Measurements from ENCODE around the gene DYRK1B. TPM values are rescaled to one million over a fixed set of nuclear protein-coding genes. Genes with fewer than 3 reads are reported as not detected.

The DYRK1B gene
- total and polyA plus RNA-seq, 3 experiments from 2014 or later = 7.9 to 15.3 (median 9.1) TPM

DNA sequence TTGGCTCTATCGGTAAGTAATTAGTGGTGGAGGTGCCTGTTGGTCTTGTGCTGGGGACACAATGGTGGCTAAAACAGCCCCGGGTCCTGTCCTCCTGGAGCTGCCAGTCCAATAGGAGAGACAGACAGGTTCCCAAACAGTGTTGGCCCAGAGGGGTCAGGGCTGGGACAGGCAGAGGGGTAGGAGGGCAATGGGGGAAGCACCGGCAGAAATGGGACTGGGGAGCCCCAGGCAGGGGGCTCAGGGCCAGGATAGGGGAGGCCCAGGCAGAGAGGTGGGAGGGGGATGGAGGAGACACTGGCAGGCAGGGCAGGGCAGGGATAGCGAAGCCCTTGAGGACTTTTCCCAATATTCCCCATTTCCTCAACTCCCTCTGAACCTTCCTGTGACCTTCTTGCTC is 14.4 kb upstream of the DYRK1B start:
- CTCF ChIA-PET = no interaction called here

GRCh38 chr19:39847525-39847924 is 13.6 kb upstream of the DYRK1B start:
- ChIA-PET CTCF (interaction anchor here (6.4 kb wide), 1 partner anchor 122 kb away, joined by 45 read pairs; the partner anchor contains the start of gene PSMC4), POLR2A (interaction anchor here (2.9 kb wide), 1 partner anchor 14 kb away, joined by 20 read pairs; the partner anchor contains the start of gene DYRK1B)
- H3K4me3 Mint-ChIP-seq = peak overlapping the region in 5 of 7 donors; percentile 32 to 93 (median 79)
- Histone ChIP-seq H3K9me3 (ENCODE audit: low read length) (no peaks in the 10 kb centered on the region), H3K36me3 (ENCODE audit: insufficient read depth, low read length) (no peaks in the 10 kb centered on the region), H3K27me3 (ENCODE audit: insufficient read depth, low read length, poor library complexity, severe bottlenecking) (no peaks in the 10 kb centered on the region), H3K4me1 (ENCODE audit: insufficient read depth, low read length) (peaks cover 38% of the 10 kb centered on the region), H3K27ac (ENCODE audit: low read depth, low read length) (no peak overlapping the region), H3K4me3 (ENCODE audit: low read length) (no peak overlapping the region)
- H3K27ac Mint-ChIP-seq = peak overlapping the region in 4 of 8 donors; percentile 47 to 98 (median 96)
- peaks cover 0 to 4% (median 2%) of the 10 kb centered on the region in 3 donors for H3K36me3 Mint-ChIP-seq
- DNase-seq = no peak
- H3K4me1 Mint-ChIP-seq = peaks cover 38 to 46% (median 42%) of the 10 kb centered on the region in 3 donors
- peaks cover 0 to 4% of the 10 kb centered on the region in 2 donors for H3K27me3 Mint-ChIP-seq
- no peaks in the 10 kb centered on the region for H3K9me3 Mint-ChIP-seq

More for the DNA sequence above, 14.4 kb upstream of the DYRK1B start:
- Histone ChIP-seq H3K36me3 (ENCODE audit: insufficient read depth, low read length) (no peaks in the 10 kb centered on the region), H3K4me3 (ENCODE audit: low read length) (no peak overlapping the region), H3K27ac (ENCODE audit: low read depth, low read length) (no peak overlapping the region), H3K27me3 (ENCODE audit: insufficient read depth, low read length, poor library complexity, severe bottlenecking) (no peaks in the 10 kb centered on the region), H3K4me1 (ENCODE audit: insufficient read depth, low read length) (peaks cover 29% of the 10 kb centered on the region), H3K9me3 (ENCODE audit: low read length) (no peaks in the 10 kb centered on the region)
- H3K36me3 Mint-ChIP-seq = peaks cover 0 to 4% (median 2%) of the 10 kb centered on the region in 3 donors
- H3K9me3 Mint-ChIP-seq = no peaks in the 10 kb centered on the region
- peak overlapping the region in 1 of 8 donors; percentile 42 for H3K27ac Mint-ChIP-seq
- peaks cover 31 to 37% (median 35%) of the 10 kb centered on the region in 3 donors for H3K4me1 Mint-ChIP-seq
- no peak for DNase-seq
- peak overlapping the region in 1 of 7 donors; percentile 71 for H3K4me3 Mint-ChIP-seq
- peaks cover 0 to 8% of the 10 kb centered on the region in 2 donors for H3K27me3 Mint-ChIP-seq
- POLR2A ChIA-PET = no interaction called here

DNA sequence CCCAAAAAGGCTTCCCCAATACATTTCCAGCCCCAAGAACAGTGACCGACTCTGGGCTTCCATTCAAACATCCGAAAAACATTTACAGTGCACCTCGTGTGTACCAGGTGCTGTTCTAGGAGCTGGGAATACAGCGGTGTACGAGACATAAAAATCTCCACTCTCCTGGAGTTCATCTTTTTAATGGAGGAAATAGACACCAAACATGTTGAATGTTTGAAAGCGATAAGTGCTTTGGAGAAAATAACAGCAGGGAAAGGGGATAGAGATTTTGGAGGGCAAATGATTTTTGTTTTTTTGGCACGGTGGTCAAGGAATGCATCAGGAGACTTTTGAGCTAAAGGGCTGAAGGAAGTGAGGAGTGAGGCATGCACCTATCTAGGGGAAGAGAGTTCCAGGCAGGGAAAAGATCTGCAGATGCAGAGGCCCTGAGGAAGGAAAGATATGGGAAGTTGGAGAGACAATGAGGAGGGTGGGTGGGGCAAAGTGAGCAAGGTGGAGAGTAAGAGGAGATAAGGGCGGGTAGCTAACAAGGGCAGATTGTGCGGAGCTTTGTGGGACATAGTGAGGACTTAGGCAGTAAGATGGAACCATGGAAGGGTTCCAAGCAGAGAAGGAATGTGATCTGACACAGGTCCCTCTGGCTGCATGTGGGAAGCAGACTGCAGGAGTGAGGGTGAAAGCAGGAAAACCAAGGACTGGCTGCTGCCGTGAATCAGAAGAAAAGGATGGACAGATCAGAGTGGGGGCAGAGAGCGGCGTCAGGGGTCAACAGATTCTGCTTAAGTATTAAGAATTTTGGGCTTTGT is 12.9 kb upstream of the DYRK1B start:
- Mint-ChIP-seq H3K27ac (peak overlapping the region; percentile 93 to 99 (median 96)), H3K36me3 (peaks cover 0 to 4% (median 2%) of the 10 kb centered on the region in 3 donors), H3K9me3 (no peaks in the 10 kb centered on the region), H3K4me3 (peak overlapping the region; percentile 79 to 94 (median 90)), H3K27me3 (peaks cover 0 to 4% of the 10 kb centered on the region in 2 donors), H3K4me1 (peaks cover 42 to 50% (median 46%) of the 10 kb centered on the region in 3 donors)
- ChIA-PET POLR2A (interaction anchor here (0.6 to 2.9 kb wide), 8 partner anchors 13 to 439 kb away, joined by 3 to 20 read pairs (median 4); partner anchors contain the start of genes AKT2, DYRK1B, PSMC4 and ZNF780A), CTCF (interaction anchor here (0.7 to 6.4 kb wide), 5 partner anchors 13 to 123 kb away, joined by 3 to 68 read pairs (median 6); partner anchors contain the start of genes DYRK1B and PSMC4)
- peak overlapping the region; percentile 81 for H3K27ac ChIP-seq (ENCODE audit: low read depth, low read length)
- peaks cover 43% of the 10 kb centered on the region for H3K4me1 ChIP-seq (ENCODE audit: insufficient read depth, low read length)
- no peaks in the 10 kb centered on the region for H3K27me3 ChIP-seq (ENCODE audit: insufficient read depth, low read length, poor library complexity, severe bottlenecking)
- H3K4me3 ChIP-seq (ENCODE audit: low read length) = peak overlapping the region; percentile 74
- no peak for DNase-seq
- H3K36me3 ChIP-seq (ENCODE audit: insufficient read depth, low read length) = no peaks in the 10 kb centered on the region
- no peaks in the 10 kb centered on the region for H3K9me3 ChIP-seq (ENCODE audit: low read length)

GRCh38 chr19:39845933-39846677 is 12.1 kb upstream of the DYRK1B start, which contains the start of gene FBL:
TSS of gene FBL (minus strand) at chr19:39846379. CDS start at chr19:39846300, 79 bp downstream.
- H3K27me3 ChIP-seq (ENCODE audit: insufficient read depth, low read length, poor library complexity, severe bottlenecking) = no peaks in the 10 kb centered on the region
- DNase-seq = peak; percentile 94 to 98 (median 98)
- no peaks in the 10 kb centered on the region for H3K9me3 ChIP-seq (ENCODE audit: low read length)
- H3K27ac Mint-ChIP-seq = peak within 1 kb of the TSS; percentile 93 to 99 (median 96)
- no peaks in the 10 kb centered on the region for H3K36me3 ChIP-seq (ENCODE audit: insufficient read depth, low read length)
- CTCF ChIA-PET = interaction anchor here (0.7 to 6.4 kb wide), 8 partner anchors 10 to 124 kb away, joined by 3 to 68 read pairs (median 6); partner anchors contain the start of genes DYRK1B and PSMC4
- H3K4me3 ChIP-seq (ENCODE audit: low read length) = peak within 1 kb of the TSS; percentile 74
- H3K4me3 Mint-ChIP-seq = peak within 1 kb of the TSS; percentile 79 to 94 (median 90)
- POLR2A ChIA-PET = interaction anchor here (1.0 to 2.9 kb wide), 9 partner anchors 12 to 439 kb away, joined by 3 to 20 read pairs (median 4); partner anchors contain the start of genes AKT2, DYRK1B, PSMC4 and ZNF546
- H3K27me3 Mint-ChIP-seq = no peaks in the 10 kb centered on the region
- H3K4me1 Mint-ChIP-seq = peaks cover 45 to 58% (median 52%) of the 10 kb centered on the region in 3 donors
- H3K36me3 Mint-ChIP-seq = peaks cover 0 to 7% (median 2%) of the 10 kb centered on the region in 3 donors
- peak within 1 kb of the TSS; percentile 81 for H3K27ac ChIP-seq (ENCODE audit: low read depth, low read length)
- H3K9me3 Mint-ChIP-seq = no peaks in the 10 kb centered on the region
- peaks cover 48% of the 10 kb centered on the region for H3K4me1 ChIP-seq (ENCODE audit: insufficient read depth, low read length)

DNA sequence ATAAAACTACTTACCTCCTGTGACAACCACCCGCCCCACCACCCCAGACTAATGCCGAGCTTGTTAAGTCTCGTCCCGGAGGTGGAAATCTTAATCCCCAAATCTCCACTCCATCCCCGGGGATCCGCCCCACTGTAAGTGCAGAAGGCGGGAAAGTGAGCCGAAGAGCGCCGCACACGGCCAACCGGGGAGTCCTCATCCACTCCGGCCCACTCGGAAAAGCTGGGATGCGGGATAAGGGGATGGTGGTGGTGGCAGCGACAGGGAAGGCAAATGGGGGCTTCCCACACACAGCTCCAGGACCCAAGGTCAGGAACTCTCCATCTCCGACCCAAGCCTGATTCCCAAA is 11.6 kb upstream of the DYRK1B start:
- H3K36me3 ChIP-seq (ENCODE audit: insufficient read depth, low read length) = no peaks in the 10 kb centered on the region
- peak overlapping the region; percentile 79 to 94 (median 90) for H3K4me3 Mint-ChIP-seq
- CTCF ChIA-PET = interaction anchor here (1.1 to 6.4 kb wide), 9 partner anchors 10 to 313 kb away, joined by 3 to 68 read pairs (median 6); partner anchors contain the start of genes DYRK1B, EID2B and PSMC4
- H3K27ac Mint-ChIP-seq = peak overlapping the region; percentile 93 to 99 (median 96)
- peaks cover 48% of the 10 kb centered on the region for H3K4me1 ChIP-seq (ENCODE audit: insufficient read depth, low read length)
- H3K9me3 ChIP-seq (ENCODE audit: low read length) = no peaks in the 10 kb centered on the region
- no peaks in the 10 kb centered on the region for H3K9me3 Mint-ChIP-seq
- peaks cover 0 to 11% (median 2%) of the 10 kb centered on the region in 3 donors for H3K36me3 Mint-ChIP-seq
- H3K4me1 Mint-ChIP-seq = peaks cover 45 to 59% (median 52%) of the 10 kb centered on the region in 3 donors
- DNase-seq = no peak
- POLR2A ChIA-PET = interaction anchor here (1.1 to 2.9 kb wide), 6 partner anchors 12 to 440 kb away, joined by 3 to 20 read pairs (median 4); partner anchors contain the start of genes AKT2, DYRK1B, ZNF546 and ZNF780A
- peak overlapping the region; percentile 74 for H3K4me3 ChIP-seq (ENCODE audit: low read length)
- H3K27ac ChIP-seq (ENCODE audit: low read depth, low read length) = peak overlapping the region; percentile 81
- no peaks in the 10 kb centered on the region for H3K27me3 ChIP-seq (ENCODE audit: insufficient read depth, low read length, poor library complexity, severe bottlenecking)
- no peaks in the 10 kb centered on the region for H3K27me3 Mint-ChIP-seq

- H3K27me3 ChIP-seq (ENCODE audit: insufficient read depth, low read length, poor library complexity, severe bottlenecking) = no peaks in the 10 kb centered on the region
- H3K9me3 ChIP-seq (ENCODE audit: low read length) = no peaks in the 10 kb centered on the region
- ChIA-PET CTCF (interaction anchor here (1.1 to 6.4 kb wide), 10 partner anchors 9 to 312 kb away, joined by 3 to 68 read pairs (median 6); partner anchors contain the start of genes DYRK1B, EID2B and PSMC4), POLR2A (interaction anchor here (1.1 to 2.9 kb wide), 3 partner anchors 11 to 152 kb away, joined by 3 to 20 read pairs (median 4); partner anchors contain the start of genes DYRK1B and ZNF546)
- no peak for DNase-seq
- H3K27ac Mint-ChIP-seq = peak overlapping the region; percentile 93 to 99 (median 96)
- peak overlapping the region; percentile 15 for H3K27ac ChIP-seq (ENCODE audit: low read depth, low read length)
- H3K4me1 ChIP-seq (ENCODE audit: insufficient read depth, low read length) = peaks cover 48% of the 10 kb centered on the region
- no peaks in the 10 kb centered on the region for H3K27me3 Mint-ChIP-seq
- H3K36me3 ChIP-seq (ENCODE audit: insufficient read depth, low read length) = peaks cover 2% of the 10 kb centered on the region
- peaks cover 45 to 59% (median 52%) of the 10 kb centered on the region in 3 donors for H3K4me1 Mint-ChIP-seq
- H3K4me3 Mint-ChIP-seq = peak overlapping the region; percentile 79 to 94 (median 90)
- H3K36me3 Mint-ChIP-seq = peaks cover 0 to 13% (median 2%) of the 10 kb centered on the region in 3 donors
- H3K9me3 Mint-ChIP-seq = no peaks in the 10 kb centered on the region
- peak overlapping the region; percentile 74 for H3K4me3 ChIP-seq (ENCODE audit: low read length)
Observed at GRCh38 chr19:39845172-39845571, 11.2 kb upstream of the DYRK1B start.

Data from CD8-positive, alpha-beta memory T cell (primary cell).